Caco-2 (cell line): ENCODE results near the gene CCDC14. TPM values are rescaled to one million over a fixed set of nuclear protein-coding genes. Genes with fewer than 3 reads are reported as not detected.
A peak's percentile ranks its signal among the peaks of the same experiment; 100 is the strongest.
"Not testable (repeated sequence)": the region's sequence is repeated elsewhere in the genome, so short reads cannot be mapped to it uniquely, and the experiment has no call there.

Source experiments
- BruUV-seq: library from RNA; stranded (reverse); fragments of 400-500 nt; replicated peaks from 2 replicates; lab custom pipeline; 2021; lab: Mats Ljungman, UMichigan
- CTCF ChIA-PET: fragments of 300-600 bp; sonication (Branson Sonifier 250); formaldehyde crosslinking; loops from one replicate; lab custom pipeline; 2022; ENCODE audit warnings: antibody characterized with exemption; lab: Charles Lee
- POLR2A ChIA-PET: fragments of 300-600 bp; sonication (Branson Sonifier 250); formaldehyde crosslinking; loops from one replicate; lab custom pipeline; 2022; ENCODE audit warnings: antibody characterized with exemption; lab: Charles Lee
- DNase-seq, 2 experiments: peaks; one replicate each; pipeline versions ENCODE4 v3.0.0 to v3.0.0-alpha.2; 2020 to 2022
- H3K27me3 ChIP-seq: replicated peaks from 2 replicates; pipeline ENCODE4 v1.6.0; 2011; ENCODE audit warnings: low read length; ENCODE audit not compliant: control insufficient read depth, insufficient read depth
- H3K36me3 ChIP-seq: 2 replicates; pipeline ENCODE4 v1.5.1; 2011; ENCODE audit warnings: low read length; ENCODE audit not compliant: control insufficient read depth, insufficient read depth
- H3K4me1 ChIP-seq: fragments of 250-450 bp; sonication (Bioruptor Pico); 2 replicates; pipeline ENCODE4 v1.5.1; 2020; ENCODE audit warnings: mild to moderate bottlenecking
- H3K4me3 ChIP-seq: 2 replicates; pipeline ENCODE4 v1.5.1; 2011; ENCODE audit warnings: low read depth, mild to moderate bottlenecking, control low read depth, low read length
- H3K9me3 ChIP-seq: fragments of 250-450 bp; sonication (Bioruptor Pico); 2 replicates; pipeline ENCODE4 v1.5.1; 2020; ENCODE audit warnings: mild to moderate bottlenecking, moderate library complexity
- H3K27ac Mint-ChIP-seq: one replicate; pipeline ENCODE4 v1.8.0; 2022; ENCODE audit warnings: mixed read lengths; ENCODE audit not compliant: unreplicated experiment
- H3K27me3 Mint-ChIP-seq: one replicate; pipeline ENCODE4 v1.8.0; 2022; ENCODE audit warnings: mixed read lengths; ENCODE audit not compliant: insufficient read depth, unreplicated experiment
- H3K36me3 Mint-ChIP-seq: one replicate; pipeline ENCODE4 v1.8.0; 2022; ENCODE audit warnings: mild to moderate bottlenecking, mixed read lengths; ENCODE audit not compliant: insufficient read depth, unreplicated experiment
- H3K4me1 Mint-ChIP-seq: one replicate; pipeline ENCODE4 v1.8.0; 2022; ENCODE audit warnings: low read depth, mixed read lengths; ENCODE audit not compliant: unreplicated experiment
- H3K4me3 Mint-ChIP-seq: one replicate; pipeline ENCODE4 v1.8.0; 2022; ENCODE audit warnings: mild to moderate bottlenecking, moderate library complexity, mixed read lengths; ENCODE audit not compliant: unreplicated experiment
- H3K9me3 Mint-ChIP-seq: one replicate; pipeline ENCODE4 v1.8.0; 2022; ENCODE audit warnings: mixed read lengths; ENCODE audit not compliant: unreplicated experiment
- intact Hi-C: fragments of 100-400 bp; cut with micrococcal nuclease; formaldehyde crosslinking; loops from one replicate; pipeline ENCODE4 v1.10.0; 2022; ENCODE audit not compliant: unreplicated experiment
- total RNA-seq: library from RNA; stranded (reverse); gene quantifications from 2 replicates; pipeline ENCODE4 v1.2.3, GENCODE V29; 2022
- TF ChIP-seq, protein P1 (sequence below), 2 experiments: fragments of 200-600 bp in 1 of 2; IDR thresholded peaks; 1 replicate in 1 of 2; 2 replicates in 1 of 2; pipeline versions ENCODE4 v1.5.1 to v1.8.0; 2011 to 2022; ENCODE audit warnings: antibody characterized with exemption in 1 of 2, control low read depth in 1 of 2, inconsistent platforms in 1 of 2, low read depth in 1 of 2, low read length in 1 of 2, mild to moderate bottlenecking in 1 of 2, moderate library complexity in 1 of 2; ENCODE audit not compliant: insufficient read depth in 1 of 2, severe bottlenecking in 1 of 2, unreplicated experiment in 1 of 2

The CCDC14 gene
- total RNA-seq, 1 experiment from 2014 or later, result 43.5 TPM

DNA sequence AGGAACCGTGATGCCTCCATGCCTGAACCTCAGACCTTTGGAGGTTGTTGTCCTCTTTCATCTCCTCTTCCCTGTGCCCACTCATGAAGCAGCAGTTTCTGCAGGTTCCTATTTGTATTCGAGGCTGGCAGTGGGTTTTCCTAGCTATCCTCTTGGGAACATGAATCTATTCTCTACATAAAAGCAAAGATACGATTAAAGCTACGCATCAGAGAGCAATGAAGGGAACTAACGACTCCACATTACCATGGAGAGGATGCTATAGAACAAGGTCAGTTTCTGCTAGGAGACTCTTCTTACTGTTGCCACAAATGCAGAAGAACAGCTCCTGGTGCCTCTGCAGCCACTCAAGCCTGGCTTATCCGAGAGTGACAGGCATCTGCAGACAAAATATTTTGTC is 40.3 kb upstream of the CCDC14 start:
- POLR2A ChIA-PET, result not testable (repeated sequence)
- H3K27me3 Mint-ChIP-seq, result peaks cover 29% of the 10 kb centered on the region

DNA sequence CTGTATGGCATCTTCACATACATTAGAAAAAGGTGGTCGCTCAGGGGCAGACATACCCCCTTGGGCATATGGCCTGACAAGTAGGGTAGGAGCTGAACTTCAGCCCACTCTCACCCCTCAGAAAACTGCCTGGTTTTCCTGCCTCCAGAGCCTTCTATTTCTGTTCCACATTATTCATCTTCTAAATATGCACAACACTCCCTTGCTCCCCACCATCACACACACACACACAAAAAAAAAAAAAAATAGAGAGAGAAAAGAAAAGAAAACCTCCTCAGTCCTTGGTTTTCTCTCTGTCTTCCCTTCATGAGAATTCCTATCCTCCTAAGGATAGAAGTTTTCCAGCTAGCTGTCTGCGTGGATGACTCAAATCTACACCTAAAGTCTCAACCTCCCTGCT is 36.5 kb upstream of the CCDC14 start:
- POLR2A ChIA-PET, result no interaction called here
- Mint-ChIP-seq H3K4me1 (no peaks in the 10 kb centered on the region), H3K9me3 (no peaks in the 10 kb centered on the region), H3K27me3 (peaks cover 20% of the 10 kb centered on the region), H3K27ac (no peak overlapping the region), H3K36me3 (no peaks in the 10 kb centered on the region), H3K4me3 (no peak overlapping the region)
- TF ChIP-seq, protein P1, sequence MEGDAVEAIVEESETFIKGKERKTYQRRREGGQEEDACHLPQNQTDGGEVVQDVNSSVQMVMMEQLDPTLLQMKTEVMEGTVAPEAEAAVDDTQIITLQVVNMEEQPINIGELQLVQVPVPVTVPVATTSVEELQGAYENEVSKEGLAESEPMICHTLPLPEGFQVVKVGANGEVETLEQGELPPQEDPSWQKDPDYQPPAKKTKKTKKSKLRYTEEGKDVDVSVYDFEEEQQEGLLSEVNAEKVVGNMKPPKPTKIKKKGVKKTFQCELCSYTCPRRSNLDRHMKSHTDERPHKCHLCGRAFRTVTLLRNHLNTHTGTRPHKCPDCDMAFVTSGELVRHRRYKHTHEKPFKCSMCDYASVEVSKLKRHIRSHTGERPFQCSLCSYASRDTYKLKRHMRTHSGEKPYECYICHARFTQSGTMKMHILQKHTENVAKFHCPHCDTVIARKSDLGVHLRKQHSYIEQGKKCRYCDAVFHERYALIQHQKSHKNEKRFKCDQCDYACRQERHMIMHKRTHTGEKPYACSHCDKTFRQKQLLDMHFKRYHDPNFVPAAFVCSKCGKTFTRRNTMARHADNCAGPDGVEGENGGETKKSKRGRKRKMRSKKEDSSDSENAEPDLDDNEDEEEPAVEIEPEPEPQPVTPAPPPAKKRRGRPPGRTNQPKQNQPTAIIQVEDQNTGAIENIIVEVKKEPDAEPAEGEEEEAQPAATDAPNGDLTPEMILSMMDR (IDR thresholded peaks at IDR 0.05; ENCODE audit: insufficient read depth in 1 of 2, low read depth in 1 of 2, low read length in 1 of 2, severe bottlenecking in 1 of 2, unreplicated experiment in 1 of 2), result no peak
- intact Hi-C loops, result no loop called here
- DNase-seq, result no peak
- Histone ChIP-seq H3K4me3 (no peak overlapping the region), H3K4me1 (no peaks in the 10 kb centered on the region), H3K27me3 (no peaks in the 10 kb centered on the region; the same call in 1 of the 2 replicates), H3K36me3 (no peaks in the 10 kb centered on the region), H3K9me3 (no peaks in the 10 kb centered on the region)
- no TSS peak for BruUV-seq
- CTCF ChIA-PET, result no interaction called here

More for the DNA sequence above, 40.3 kb upstream of the CCDC14 start:
- H3K4me3 Mint-ChIP-seq, H3K36me3 ChIP-seq, DNase-seq, H3K27ac Mint-ChIP-seq, H3K27me3 ChIP-seq, H3K9me3 Mint-ChIP-seq, BruUV-seq, H3K4me1 Mint-ChIP-seq, H3K4me1 ChIP-seq, H3K9me3 ChIP-seq, H3K36me3 Mint-ChIP-seq, intact Hi-C loops, H3K4me3 ChIP-seq: not testable (repeated sequence)
- CTCF ChIA-PET, result interaction anchor here (1.2 kb wide), 1 partner anchor 15 kb away, joined by 3 read pairs; no protein-coding TSS in a partner anchor

DNA sequence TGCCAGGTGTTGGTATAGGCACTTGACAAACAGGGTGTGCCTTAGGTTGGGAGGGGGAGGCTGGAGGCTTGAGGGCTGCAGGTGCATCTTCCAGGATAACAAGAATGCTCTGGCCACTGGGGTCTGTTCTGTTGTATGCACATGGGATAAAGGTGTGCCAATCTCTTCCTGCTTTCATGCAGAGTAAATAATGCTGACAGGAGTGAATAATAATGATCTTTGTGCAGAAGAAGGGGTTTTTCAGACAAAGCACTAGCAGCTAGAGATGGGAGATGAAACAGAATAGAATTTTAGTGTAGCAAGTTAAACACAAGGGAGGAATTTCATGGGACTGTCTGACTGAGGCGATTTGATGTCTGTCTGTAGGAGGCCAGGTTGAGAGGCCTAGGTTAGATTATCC is 32.8 kb upstream of the CCDC14 start:
- ChIA-PET POLR2A (no interaction called here), CTCF (no interaction called here)
- BruUV-seq, result no TSS peak
- Mint-ChIP-seq H3K4me3 (no peak overlapping the region), H3K27me3 (peaks cover 14% of the 10 kb centered on the region), H3K27ac (no peak overlapping the region), H3K9me3 (no peaks in the 10 kb centered on the region), H3K4me1 (no peaks in the 10 kb centered on the region), H3K36me3 (no peaks in the 10 kb centered on the region)
- peak in 1 of 2 experiments; percentile 32 for DNase-seq
- H3K4me1 ChIP-seq, result no peaks in the 10 kb centered on the region
- H3K36me3 ChIP-seq, result no peaks in the 10 kb centered on the region
- TF ChIP-seq, protein P1 (IDR thresholded peaks at IDR 0.05; ENCODE audit: insufficient read depth in 1 of 2, low read depth in 1 of 2, low read length in 1 of 2, severe bottlenecking in 1 of 2, unreplicated experiment in 1 of 2), result no peak
- intact Hi-C loops, result no loop called here
- no peak overlapping the region for H3K4me3 ChIP-seq
- H3K27me3 ChIP-seq, result peaks cover 1% of the 10 kb centered on the region; the same call in 1 of the 2 replicates
- no peaks in the 10 kb centered on the region for H3K9me3 ChIP-seq

DNA sequence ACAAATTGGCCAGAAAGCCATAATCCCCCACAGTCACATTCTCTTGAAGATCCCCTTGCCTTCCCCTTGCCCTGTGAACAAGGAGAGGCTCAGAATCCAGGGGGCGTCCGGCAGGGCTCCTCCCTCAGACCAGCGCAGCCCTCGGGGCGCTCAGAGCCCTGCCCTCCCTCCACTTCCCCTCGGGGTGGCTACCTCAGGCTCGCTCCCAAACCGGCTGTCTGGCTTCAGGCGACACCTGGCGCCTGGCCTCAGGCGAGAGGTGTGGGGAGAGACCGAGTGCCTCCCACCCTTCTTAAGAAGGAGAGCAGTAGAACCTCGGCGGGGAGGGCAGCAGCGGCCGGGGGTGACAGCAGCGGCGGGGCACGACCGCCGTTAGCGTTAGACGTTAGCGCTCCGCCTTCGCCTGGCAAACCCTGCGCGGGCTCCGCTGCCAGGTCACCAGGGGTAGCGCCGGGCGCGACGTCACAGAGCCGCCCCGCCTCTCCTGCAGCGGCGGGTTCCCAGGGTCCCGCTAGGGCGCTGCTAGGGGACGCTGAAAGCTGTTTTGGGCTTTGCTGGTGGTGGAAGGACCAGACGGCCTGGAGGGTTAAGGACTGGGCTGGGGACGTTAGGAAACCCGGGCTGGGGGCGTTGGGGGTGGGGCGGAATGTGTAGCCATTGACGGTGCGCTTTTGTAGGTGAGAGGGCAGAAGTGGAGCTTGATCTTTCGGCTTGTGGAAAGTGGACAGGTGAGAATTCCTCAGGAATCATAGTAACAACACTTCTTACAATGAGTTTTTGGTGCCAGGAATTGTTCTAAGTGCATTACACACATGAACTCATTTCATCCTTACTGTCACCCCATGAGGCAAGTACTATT is 30.9 kb upstream of the CCDC14 start, which contains the start of gene ROPN1:
ROPN1 (minus strand) TSS at position 395 of the 859 bp plus-strand sequence. CDS start 11,643 bp downstream, outside the sequence.
- intact Hi-C loops, H3K27me3 ChIP-seq, H3K36me3 Mint-ChIP-seq, DNase-seq, H3K27me3 Mint-ChIP-seq, H3K36me3 ChIP-seq, CTCF ChIA-PET, H3K9me3 Mint-ChIP-seq, POLR2A ChIA-PET, H3K9me3 ChIP-seq, H3K4me3 ChIP-seq, H3K27ac Mint-ChIP-seq, BruUV-seq, H3K4me3 Mint-ChIP-seq, H3K4me1 Mint-ChIP-seq, H3K4me1 ChIP-seq: not testable (repeated sequence)
